Endothelial cell of umbilical vein (primary cell): ENCODE measurements around the gene PXYLP1. TPM values are rescaled to one million over a fixed set of nuclear protein-coding genes. Genes with fewer than 3 reads are reported as not detected.

Experiments used
- BruUV-seq: library from RNA; stranded (reverse); fragments of 400-500 nt; replicated peaks from 2 replicates; lab custom pipeline; 2021; lab: Mats Ljungman, UMichigan
- CTCF ChIA-PET: fragments of 300-600, 350-600 bp; sonication (Branson Sonifier 250); formaldehyde crosslinking; loops from one replicate; lab custom pipeline; 2021; ENCODE audit warnings: antibody characterized with exemption, inconsistent platforms; lab: Charles Lee
- POLR2A ChIA-PET: fragments of 300-600, 350-600 bp; sonication (Branson Sonifier 250); formaldehyde crosslinking; loops from one replicate; lab custom pipeline; 2021; ENCODE audit warnings: antibody characterized with exemption, inconsistent platforms; lab: Charles Lee
- DNase-seq: peaks from one replicate; pipeline ENCODE4 v3.0.0-alpha.2; 2011; ENCODE audit warnings: low read depth, low spot score
- FAIRE-seq: peaks from 2 replicates; lab custom pipeline; 2011; peaks lifted over from hg19 to GRCh38; lab: Jason Lieb, UNC
- H2AFZ ChIP-seq: 2 replicates; pipeline ENCODE4 v1.6.0; 2012; ENCODE audit warnings: low read depth, low read length, control low read depth, inconsistent platforms
- H3K27ac ChIP-seq: 2 replicates; pipeline ENCODE4 v1.5.1; 2011; ENCODE audit warnings: low read depth, mild to moderate bottlenecking, control low read depth, low read length, moderate library complexity; ENCODE audit not compliant: insufficient read depth
- H3K27me3 ChIP-seq, 2 experiments: 2 replicates each; pipeline versions ENCODE4 v1.6.0 to v1.6.1; 2011; ENCODE audit warnings: low read length in 2 of 2, mixed read lengths in 1 of 2; ENCODE audit not compliant: control insufficient read depth in 2 of 2, insufficient read depth in 2 of 2
- H3K36me3 ChIP-seq, 2 experiments: 2 replicates in 1 of 2; 3 replicates in 1 of 2; pipeline ENCODE4 v1.5.1; 2011; ENCODE audit warnings: low read length in 2 of 2, mild to moderate bottlenecking in 1 of 2, moderate library complexity in 1 of 2; ENCODE audit not compliant: control insufficient read depth in 2 of 2, insufficient read depth in 2 of 2; ENCODE audit errors: extremely low read depth in 1 of 2
- H3K4me1 ChIP-seq: 3 replicates; pipeline ENCODE4 v1.5.1; 2011; ENCODE audit warnings: mild to moderate bottlenecking, low read length; ENCODE audit not compliant: control insufficient read depth, insufficient read depth; ENCODE audit errors: extremely low read depth
- H3K4me2 ChIP-seq: 2 replicates; pipeline ENCODE4 v1.6.1; 2011; ENCODE audit warnings: low read length, control low read depth, mixed read lengths; ENCODE audit not compliant: insufficient read depth
- H3K4me3 ChIP-seq, 3 experiments: fragments of 200-600 bp in 1 of 3; sonication (generic), shearing (Covaris generic) in 1 of 3; replicated peaks in 1 of 3; 2 replicates each; pipeline ENCODE4 v1.5.1; 2011 to 2016; ENCODE audit warnings: control low read depth in 3 of 3, low read length in 3 of 3, mild to moderate bottlenecking in 2 of 3, inconsistent platforms in 1 of 3, low read depth in 1 of 3, moderate library complexity in 1 of 3; ENCODE audit not compliant: insufficient read depth in 1 of 3
- H3K79me2 ChIP-seq: 2 replicates; pipeline ENCODE4 v1.6.0; 2012; ENCODE audit warnings: low read length, inconsistent platforms; ENCODE audit not compliant: control insufficient read depth, insufficient read depth
- H3K9ac ChIP-seq: replicated peaks from 2 replicates; pipeline ENCODE3; 2011; ENCODE audit warnings: low read length, control low read depth; ENCODE audit not compliant: insufficient read depth; ENCODE audit errors: extremely low read depth
- H3K9me1 ChIP-seq: replicated peaks from 3 replicates; pipeline ENCODE4 v1.6.0; 2011; ENCODE audit warnings: mild to moderate bottlenecking, low read length; ENCODE audit not compliant: control insufficient read depth, insufficient read depth; ENCODE audit errors: extremely low read depth
- H3K9me3 ChIP-seq: replicated peaks from 2 replicates; pipeline ENCODE4 v1.5.1; 2012; ENCODE audit warnings: low read length, inconsistent platforms; ENCODE audit not compliant: control insufficient read depth, insufficient read depth
- H4K20me1 ChIP-seq: replicated peaks from 2 replicates; pipeline ENCODE3; 2011; ENCODE audit warnings: mild to moderate bottlenecking, low read length; ENCODE audit not compliant: control insufficient read depth, insufficient read depth; ENCODE audit errors: extremely low read depth
- EZH2 ChIP-seq: IDR thresholded peaks from 2 replicates; pipeline ENCODE4 v1.6.1; 2012; ENCODE audit warnings: borderline replicate concordance, low read depth, mild to moderate bottlenecking, moderate library complexity, low read length, inconsistent platforms; ENCODE audit not compliant: severe bottlenecking
- FOS ChIP-seq: IDR thresholded peaks from 2 replicates; pipeline ENCODE4 v1.6.1; 2011; ENCODE audit warnings: mild to moderate bottlenecking, low read length, moderate library complexity, borderline replicate concordance; ENCODE audit not compliant: insufficient read depth
- GATA2 ChIP-seq: IDR thresholded peaks from 2 replicates; pipeline ENCODE4 v1.7.0; 2011; ENCODE audit warnings: low read depth, mild to moderate bottlenecking, moderate library complexity, mixed read lengths, low read length; ENCODE audit not compliant: insufficient read length, insufficient read depth
- JUN ChIP-seq: IDR thresholded peaks from 2 replicates; pipeline ENCODE4 v1.6.1; 2011; ENCODE audit warnings: borderline replicate concordance, low read depth; ENCODE audit not compliant: insufficient read length, insufficient read depth
- MYC ChIP-seq: IDR thresholded peaks from one replicate; pipeline ENCODE4 v1.6.1; 2011; ENCODE audit warnings: mild to moderate bottlenecking, low read depth, low read length
- POLR2A ChIP-seq: IDR thresholded peaks from 2 replicates; pipeline ENCODE4 v1.6.1; 2012; ENCODE audit warnings: low read depth, mild to moderate bottlenecking, control low read depth, low read length
- POLR2AphosphoS5 ChIP-seq: IDR thresholded peaks from 2 replicates; pipeline ENCODE4 v1.6.1; 2012; ENCODE audit warnings: low read depth, mild to moderate bottlenecking, control low read depth, low read length, moderate library complexity; ENCODE audit not compliant: insufficient read depth
- dilution Hi-C: fragments of 300-500 bp; cut with MboI; formaldehyde crosslinking; loops from one replicate; pipeline ENCODE4 v1.15.0; 2019; ENCODE audit warnings: low sequenced_read_pairs; ENCODE audit not compliant: extremely low pct_ligation_motif_present
- intact Hi-C: fragments of 100-400 bp; cut with micrococcal nuclease; formaldehyde crosslinking; loops from one replicate; pipeline ENCODE4 v1.10.0; 2022
- polyA plus RNA-seq, 4 experiments: library from polyadenylated mRNA; depleted of rRNA in 3 of 4; stranded (reverse) in 3 of 4; unstranded in 1 of 4; fragments of >200 nt; gene quantifications; 2 replicates each; pipeline versions ENCODE4 v1.2.1 to v1.2.3, GENCODE V29; 2011 to 2012; ENCODE audit warnings: missing spikeins in 1 of 4
- total RNA-seq: library from RNA; stranded (reverse); gene quantifications from 2 replicates; pipeline ENCODE4 v1.2.3, GENCODE V29; 2021
- TF ChIP-seq, protein P1 (sequence below): IDR thresholded peaks from 2 replicates; pipeline ENCODE4 v1.6.1; 2011; ENCODE audit not compliant: insufficient read depth, insufficient read length
- TF ChIP-seq, protein P2 (sequence below), 2 donors: IDR thresholded peaks; 1 replicate in 1 of 2; 2 replicates in 1 of 2; pipeline ENCODE4 v1.5.1; 2011; ENCODE audit warnings: low read length in 2 of 2, mild to moderate bottlenecking in 2 of 2, moderate library complexity in 2 of 2, control low read depth in 1 of 2, inconsistent platforms in 1 of 2, low read depth in 1 of 2; ENCODE audit not compliant: insufficient read depth in 1 of 2; ENCODE audit errors: extremely low read depth in 1 of 2

Gene PXYLP1
- total and polyA plus RNA-seq, 2 donors (not counting 3 experiments of a cell fraction or from before 2014, with no cell fraction given): 0.84 to 1.7 TPM

DNA sequence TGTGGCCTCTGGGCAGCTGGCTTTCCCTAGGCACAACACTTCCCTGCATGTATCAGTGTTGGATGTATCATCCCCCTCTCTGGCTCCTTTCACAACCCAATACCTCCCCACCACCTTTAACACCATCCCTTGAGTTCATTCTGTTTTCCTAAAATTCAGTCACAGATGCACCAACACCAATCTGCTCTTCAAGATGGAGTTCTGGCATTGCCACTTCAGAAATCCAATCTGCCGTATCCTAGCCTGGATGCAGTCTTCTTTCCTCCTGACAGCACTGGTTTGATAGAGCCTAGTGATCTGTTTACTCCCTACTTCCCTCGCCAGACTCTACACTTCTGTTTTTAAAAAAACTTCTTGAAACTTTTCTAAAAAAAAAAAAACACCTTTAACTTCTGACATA lies 21.7 kb downstream of the PXYLP1 start:
- ChIA-PET CTCF (interaction anchor here (1.7 kb wide), 1 partner anchor 22 kb away, joined by 6 read pairs; the partner anchor contains the start of gene PXYLP1), POLR2A (no interaction called here)
- dilution Hi-C loops (no loop called here), intact Hi-C loops (no loop called here)
- FAIRE-seq (no peak), DNase-seq (no peak)
- Histone ChIP-seq H3K9me1 (no peaks in the 10 kb centered on the region), H2AFZ (no peak overlapping the region), H3K4me3 (no peak overlapping the region), H4K20me1 (no peaks in the 10 kb centered on the region), H3K9ac (no peak overlapping the region), H3K27me3 (peaks cover 0 to 2% of the 10 kb centered on the region in 2 experiments), H3K9me3 (no peaks in the 10 kb centered on the region), H3K36me3 (no peaks in the 10 kb centered on the region), H3K79me2 (no peaks in the 10 kb centered on the region), H3K4me2 (no peak overlapping the region), H3K4me1 (no peaks in the 10 kb centered on the region), H3K27ac (no peak overlapping the region)
- BruUV-seq: no TSS peak
- no peak for TF ChIP-seq GATA2
- TF ChIP-seq POLR2AphosphoS5: no peak
- TF ChIP-seq EZH2: no peak
- TF ChIP-seq, protein P1, sequence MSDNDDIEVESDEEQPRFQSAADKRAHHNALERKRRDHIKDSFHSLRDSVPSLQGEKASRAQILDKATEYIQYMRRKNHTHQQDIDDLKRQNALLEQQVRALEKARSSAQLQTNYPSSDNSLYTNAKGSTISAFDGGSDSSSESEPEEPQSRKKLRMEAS: no peak
- no peak for TF ChIP-seq FOS
- no peak for TF ChIP-seq JUN
- TF ChIP-seq MYC: no peak
- TF ChIP-seq, protein P2, sequence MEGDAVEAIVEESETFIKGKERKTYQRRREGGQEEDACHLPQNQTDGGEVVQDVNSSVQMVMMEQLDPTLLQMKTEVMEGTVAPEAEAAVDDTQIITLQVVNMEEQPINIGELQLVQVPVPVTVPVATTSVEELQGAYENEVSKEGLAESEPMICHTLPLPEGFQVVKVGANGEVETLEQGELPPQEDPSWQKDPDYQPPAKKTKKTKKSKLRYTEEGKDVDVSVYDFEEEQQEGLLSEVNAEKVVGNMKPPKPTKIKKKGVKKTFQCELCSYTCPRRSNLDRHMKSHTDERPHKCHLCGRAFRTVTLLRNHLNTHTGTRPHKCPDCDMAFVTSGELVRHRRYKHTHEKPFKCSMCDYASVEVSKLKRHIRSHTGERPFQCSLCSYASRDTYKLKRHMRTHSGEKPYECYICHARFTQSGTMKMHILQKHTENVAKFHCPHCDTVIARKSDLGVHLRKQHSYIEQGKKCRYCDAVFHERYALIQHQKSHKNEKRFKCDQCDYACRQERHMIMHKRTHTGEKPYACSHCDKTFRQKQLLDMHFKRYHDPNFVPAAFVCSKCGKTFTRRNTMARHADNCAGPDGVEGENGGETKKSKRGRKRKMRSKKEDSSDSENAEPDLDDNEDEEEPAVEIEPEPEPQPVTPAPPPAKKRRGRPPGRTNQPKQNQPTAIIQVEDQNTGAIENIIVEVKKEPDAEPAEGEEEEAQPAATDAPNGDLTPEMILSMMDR (IDR thresholded peaks at IDR 0.05; ENCODE audit: extremely low read depth in 1 of 2, insufficient read depth in 1 of 2, low read depth in 1 of 2, low read length in 2 of 2): no peak
- no peak for TF ChIP-seq POLR2A
